Neural progenitor cell (in vitro differentiated cells): ENCODE measurements around the gene RNF144A.

Source experiments
- EZH2 ChIP-seq: fragments of 200-600 bp; sonication (generic); IDR thresholded peaks from 2 replicates; pipeline ENCODE4 v1.6.1; 2017; ENCODE audit warnings: antibody characterized with exemption, mild to moderate bottlenecking, moderate library complexity
- EZH2phosphoT487 ChIP-seq: fragments of 200-600 bp; sonication (generic); IDR thresholded peaks from 2 replicates; pipeline ENCODE4 v1.6.1; 2017; ENCODE audit warnings: antibody characterized with exemption
- TF ChIP-seq, protein P1 (sequence below): fragments of 200-600 bp; sonication (generic); IDR thresholded peaks from 2 replicates; pipeline ENCODE4 v1.5.1; 2017; ENCODE audit warnings: antibody characterized with exemption, mild to moderate bottlenecking

DNA sequence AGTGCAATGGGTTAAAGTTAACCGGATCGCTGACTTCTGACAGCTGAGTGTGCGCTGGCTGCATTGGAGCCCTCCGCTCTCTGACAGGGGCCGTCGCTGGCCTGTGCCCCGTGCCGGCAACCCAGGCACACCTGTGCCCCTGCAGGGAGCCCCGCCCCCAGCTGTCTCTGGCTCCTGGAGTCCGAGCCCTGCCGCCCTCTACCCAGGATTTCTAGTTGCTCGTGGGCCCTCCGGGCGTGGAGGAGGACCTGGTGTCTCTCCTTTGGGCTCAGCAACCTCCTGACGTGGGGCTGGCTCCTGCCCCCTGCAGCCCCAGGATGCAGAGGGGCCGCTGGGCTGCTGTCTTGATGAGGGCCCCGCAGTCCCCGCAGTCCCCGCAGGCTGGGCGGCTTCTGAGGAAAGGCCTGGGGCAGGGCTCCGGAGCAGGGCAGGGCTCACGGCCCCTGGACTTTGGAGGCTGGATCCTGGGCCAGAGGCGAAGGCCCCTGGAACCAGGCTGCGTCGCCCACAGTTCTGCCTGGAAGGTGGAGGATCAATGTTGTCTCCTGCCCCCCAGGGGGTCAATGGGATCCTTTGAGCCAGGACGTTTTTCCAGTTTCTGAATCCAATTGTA is 172.8 kb downstream of the RNF144A start:
- TF ChIP-seq, protein P1, sequence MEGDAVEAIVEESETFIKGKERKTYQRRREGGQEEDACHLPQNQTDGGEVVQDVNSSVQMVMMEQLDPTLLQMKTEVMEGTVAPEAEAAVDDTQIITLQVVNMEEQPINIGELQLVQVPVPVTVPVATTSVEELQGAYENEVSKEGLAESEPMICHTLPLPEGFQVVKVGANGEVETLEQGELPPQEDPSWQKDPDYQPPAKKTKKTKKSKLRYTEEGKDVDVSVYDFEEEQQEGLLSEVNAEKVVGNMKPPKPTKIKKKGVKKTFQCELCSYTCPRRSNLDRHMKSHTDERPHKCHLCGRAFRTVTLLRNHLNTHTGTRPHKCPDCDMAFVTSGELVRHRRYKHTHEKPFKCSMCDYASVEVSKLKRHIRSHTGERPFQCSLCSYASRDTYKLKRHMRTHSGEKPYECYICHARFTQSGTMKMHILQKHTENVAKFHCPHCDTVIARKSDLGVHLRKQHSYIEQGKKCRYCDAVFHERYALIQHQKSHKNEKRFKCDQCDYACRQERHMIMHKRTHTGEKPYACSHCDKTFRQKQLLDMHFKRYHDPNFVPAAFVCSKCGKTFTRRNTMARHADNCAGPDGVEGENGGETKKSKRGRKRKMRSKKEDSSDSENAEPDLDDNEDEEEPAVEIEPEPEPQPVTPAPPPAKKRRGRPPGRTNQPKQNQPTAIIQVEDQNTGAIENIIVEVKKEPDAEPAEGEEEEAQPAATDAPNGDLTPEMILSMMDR = no peak
- TF ChIP-seq EZH2phosphoT487 (no peak), EZH2 (no peak)
